B cell (primary cell): ENCODE data around the gene MTMR4. TPM values are rescaled to one million over a fixed set of nuclear protein-coding genes. Genes with fewer than 3 reads are reported as not detected.

Experiments used
- ATAC-seq: fragments of 200-7000 bp; cut with Tn5 transposase; one replicate; pipeline ENCODE4 v1.10.0; 2021; ENCODE audit warnings: low read depth, mild to moderate bottlenecking, moderate number of reproducible peaks, moderate library complexity
- CTCF ChIA-PET: fragments of 350-600 bp; sonication (Branson Sonifier 250); formaldehyde crosslinking; loops from one replicate; lab custom pipeline; 2021; ENCODE audit warnings: antibody characterized with exemption, inconsistent platforms; lab: Charles Lee
- POLR2A ChIA-PET: fragments of 350-600 bp; sonication (Branson Sonifier 250); formaldehyde crosslinking; loops from one replicate; lab custom pipeline; 2021; ENCODE audit warnings: antibody characterized with exemption; lab: Charles Lee
- DNase-seq: peaks from one replicate; pipeline ENCODE4 v3.0.0; 2013
- H2AFZ ChIP-seq: 2 replicates; pipeline ENCODE4 v1.6.1; 2012; ENCODE audit warnings: mild to moderate bottlenecking, low read depth, low read length; ENCODE audit not compliant: insufficient read depth, poor library complexity, severe bottlenecking
- H3K27ac ChIP-seq, 2 donors: 1 replicate in 1 of 2; 2 replicates in 1 of 2; pipeline ENCODE4 v1.5.1; 2012 to 2013; ENCODE audit warnings: low read length in 2 of 2, mild to moderate bottlenecking in 2 of 2, moderate library complexity in 1 of 2
- H3K27me3 ChIP-seq, 4 experiments: fragments of 200-600 bp in 1 of 4; sonication (generic) in 1 of 4; replicated peaks in 1 of 4; 1 replicate in 2 of 4; 2 replicates in 2 of 4; pipeline versions ENCODE4 v1.6.1 to v1.7.0; 2013 to 2016; ENCODE audit warnings: low read length in 3 of 4, mild to moderate bottlenecking in 2 of 4, mixed read lengths in 1 of 4, moderate library complexity in 1 of 4; ENCODE audit not compliant: insufficient read depth in 4 of 4, control insufficient read depth in 3 of 4; ENCODE audit errors: control extremely low read depth in 1 of 4
- H3K36me3 ChIP-seq, 2 experiments: replicated peaks in 1 of 2; 1 replicate in 1 of 2; 2 replicates in 1 of 2; pipeline versions ENCODE4 v1.6.1 to v1.7.1; 2013; ENCODE audit warnings: low read length in 1 of 2; ENCODE audit not compliant: insufficient read depth in 2 of 2, control insufficient read depth in 1 of 2; ENCODE audit errors: control extremely low read depth in 1 of 2, extremely low read depth in 1 of 2
- H3K4me1 ChIP-seq, 2 donors: fragments of 200-600 bp in 1 of 2; sonication (generic) in 1 of 2; 1 replicate in 1 of 2; 2 replicates in 1 of 2; pipeline versions ENCODE4 v1.5.1 to v1.6.1; 2013 to 2017; ENCODE audit warnings: low read length in 2 of 2; ENCODE audit not compliant: control insufficient read depth in 2 of 2, insufficient read depth in 2 of 2
- H3K4me2 ChIP-seq: replicated peaks from 2 replicates; pipeline ENCODE3; 2012; ENCODE audit warnings: mild to moderate bottlenecking, low read depth, low read length; ENCODE audit not compliant: poor library complexity, severe bottlenecking
- H3K4me3 ChIP-seq, 5 experiments: fragments of 200-600 bp in 1 of 5; sonication (generic) in 1 of 5; 1 replicate in 3 of 5; 2 replicates in 2 of 5; pipeline versions ENCODE4 v1.5.1 to v1.7.0; 2011 to 2016; ENCODE audit warnings: low read length in 4 of 5, mild to moderate bottlenecking in 4 of 5, low read depth in 2 of 5, control low read depth in 1 of 5, moderate library complexity in 1 of 5; ENCODE audit not compliant: insufficient read depth in 1 of 5; ENCODE audit errors: control extremely low read depth in 1 of 5, extremely low read depth in 1 of 5
- H3K79me2 ChIP-seq: fragments of 200-600 bp; sonication (generic); one replicate; pipeline ENCODE4 v1.6.0; 2016; ENCODE audit warnings: low read length; ENCODE audit not compliant: control insufficient read depth, insufficient read depth
- H3K9ac ChIP-seq: fragments of 200-600 bp; sonication (generic); 2 replicates; pipeline ENCODE4 v1.6.1; 2017; ENCODE audit warnings: mild to moderate bottlenecking, low read length, moderate library complexity
- H3K9me3 ChIP-seq, 3 donors: one replicate each; pipeline versions ENCODE4 v1.6.1 to v1.7.1; 2013; ENCODE audit warnings: low read length in 2 of 3; ENCODE audit not compliant: control insufficient read depth in 2 of 3, insufficient read depth in 1 of 3; ENCODE audit errors: control extremely low read depth in 1 of 3
- H4K20me1 ChIP-seq: 2 replicates; pipeline ENCODE4 v1.6.0; 2012; ENCODE audit warnings: mild to moderate bottlenecking, low read length; ENCODE audit not compliant: insufficient read depth, control insufficient read depth, poor library complexity, severe bottlenecking
- H3K27ac Mint-ChIP-seq: one replicate; pipeline ENCODE4 v1.8.0; 2021; ENCODE audit warnings: mixed read lengths
- H3K27me3 Mint-ChIP-seq: one replicate; pipeline ENCODE4 v1.8.0; 2021; ENCODE audit warnings: mixed read lengths
- H3K4me1 Mint-ChIP-seq: one replicate; pipeline ENCODE4 v1.8.0; 2021; ENCODE audit warnings: mixed read lengths
- H3K4me3 Mint-ChIP-seq: one replicate; pipeline ENCODE4 v1.8.0; 2021; ENCODE audit warnings: mixed read lengths
- H3K9me3 Mint-ChIP-seq: one replicate; pipeline ENCODE4 v1.8.0; 2022; ENCODE audit warnings: mixed read lengths; ENCODE audit not compliant: insufficient read depth
- EZH2 ChIP-seq: IDR thresholded peaks from 2 replicates; pipeline ENCODE4 v1.6.1; 2012; ENCODE audit warnings: borderline replicate concordance, low read depth, mild to moderate bottlenecking, moderate library complexity, low read length; ENCODE audit not compliant: insufficient read depth, poor library complexity, severe bottlenecking
- WGBS: methylation state at CpG from one replicate; pipeline ENCODE4 v1.1.5; 2013; ENCODE audit warnings: missing lambda C conversion rate; ENCODE audit not compliant: insufficient coverage; 5-methylcytosine and 5-hydroxymethylcytosine counted together
- intact Hi-C: fragments of 100-400 bp; cut with micrococcal nuclease; formaldehyde crosslinking; loops from one replicate; pipeline ENCODE4 v1.10.0; 2022
- polyA plus RNA-seq: library from polyadenylated mRNA; depleted of rRNA; stranded (reverse); fragments of >200 nt; gene quantifications from 2 replicates; pipeline ENCODE4 v1.2.3, GENCODE V29; 2012
- total RNA-seq, 2 donors: library from RNA; stranded (reverse); fragments of 120-200 nt in 1 of 2; gene quantifications; 1 replicate in 1 of 2; 2 replicates in 1 of 2; pipeline versions ENCODE4 v1.2.3 to v1.2.4, GENCODE V29; 2013 to 2022
- TF ChIP-seq, protein P1 (sequence below): fragments of 200-600 bp; IDR thresholded peaks from one replicate; pipeline ENCODE4 v1.8.0; 2022; ENCODE audit warnings: antibody characterized with exemption, mild to moderate bottlenecking

The MTMR4 gene
- total and polyA plus RNA-seq, 2 donors (not counting 1 experiment from before 2014, with no cell fraction given): 35.2 to 84.7 TPM

GRCh38 chr17:58515286-58515685, 848 bp upstream of the MTMR4 start:
- H3K4me3 ChIP-seq: no peak overlapping the region
- peaks cover 41% of the 10 kb centered on the region for H4K20me1 ChIP-seq
- intact Hi-C loops: loop anchor here (5.0 to 10.0 kb wide), 3 partner anchors 433 to 1258 kb away; partner anchors contain the start of genes DYNLL2, MRPS23 and MSI2
- no peaks in the 10 kb centered on the region for H3K9me3 Mint-ChIP-seq
- ChIA-PET CTCF (interaction anchor here (0.6 to 3.4 kb wide), 10 partner anchors 8 to 490 kb away, joined by 3 to 18 read pairs (median 4); partner anchors contain the start of genes HSF5 and RNF43), POLR2A (interaction anchor here (0.6 to 2.8 kb wide), 6 partner anchors 10 to 1985 kb away, joined by 3 to 19 read pairs (median 4); partner anchors contain the start of gene RNF43)
- ATAC-seq (no peak), DNase-seq (no peak)
- no peak for TF ChIP-seq EZH2
- TF ChIP-seq, protein P1, sequence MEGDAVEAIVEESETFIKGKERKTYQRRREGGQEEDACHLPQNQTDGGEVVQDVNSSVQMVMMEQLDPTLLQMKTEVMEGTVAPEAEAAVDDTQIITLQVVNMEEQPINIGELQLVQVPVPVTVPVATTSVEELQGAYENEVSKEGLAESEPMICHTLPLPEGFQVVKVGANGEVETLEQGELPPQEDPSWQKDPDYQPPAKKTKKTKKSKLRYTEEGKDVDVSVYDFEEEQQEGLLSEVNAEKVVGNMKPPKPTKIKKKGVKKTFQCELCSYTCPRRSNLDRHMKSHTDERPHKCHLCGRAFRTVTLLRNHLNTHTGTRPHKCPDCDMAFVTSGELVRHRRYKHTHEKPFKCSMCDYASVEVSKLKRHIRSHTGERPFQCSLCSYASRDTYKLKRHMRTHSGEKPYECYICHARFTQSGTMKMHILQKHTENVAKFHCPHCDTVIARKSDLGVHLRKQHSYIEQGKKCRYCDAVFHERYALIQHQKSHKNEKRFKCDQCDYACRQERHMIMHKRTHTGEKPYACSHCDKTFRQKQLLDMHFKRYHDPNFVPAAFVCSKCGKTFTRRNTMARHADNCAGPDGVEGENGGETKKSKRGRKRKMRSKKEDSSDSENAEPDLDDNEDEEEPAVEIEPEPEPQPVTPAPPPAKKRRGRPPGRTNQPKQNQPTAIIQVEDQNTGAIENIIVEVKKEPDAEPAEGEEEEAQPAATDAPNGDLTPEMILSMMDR: no peak
- peak overlapping the region; percentile 97 for H3K27ac Mint-ChIP-seq
- no peaks in the 10 kb centered on the region for H3K9me3 ChIP-seq
- H3K9ac ChIP-seq: no peak overlapping the region
- peaks cover 1 to 33% of the 10 kb centered on the region in 2 experiments for H3K36me3 ChIP-seq
- peaks cover 37 to 68% of the 10 kb centered on the region in 2 donors for H3K4me1 ChIP-seq
- peak overlapping the region; percentile 92 for H3K4me2 ChIP-seq
- H3K4me3 Mint-ChIP-seq: peak overlapping the region; percentile 83
- H3K27me3 ChIP-seq: no peaks in the 10 kb centered on the region
- H3K4me1 Mint-ChIP-seq: peaks cover 57% of the 10 kb centered on the region
- H3K27me3 Mint-ChIP-seq: no peaks in the 10 kb centered on the region
- H2AFZ ChIP-seq: no peak overlapping the region
- H3K79me2 ChIP-seq: peaks cover 56% of the 10 kb centered on the region
- WGBS: 90% methylated on average over 1 of the region's 2 CpGs
- peak overlapping the region in 1 of 2 donors; percentile 83 for H3K27ac ChIP-seq

DNA sequence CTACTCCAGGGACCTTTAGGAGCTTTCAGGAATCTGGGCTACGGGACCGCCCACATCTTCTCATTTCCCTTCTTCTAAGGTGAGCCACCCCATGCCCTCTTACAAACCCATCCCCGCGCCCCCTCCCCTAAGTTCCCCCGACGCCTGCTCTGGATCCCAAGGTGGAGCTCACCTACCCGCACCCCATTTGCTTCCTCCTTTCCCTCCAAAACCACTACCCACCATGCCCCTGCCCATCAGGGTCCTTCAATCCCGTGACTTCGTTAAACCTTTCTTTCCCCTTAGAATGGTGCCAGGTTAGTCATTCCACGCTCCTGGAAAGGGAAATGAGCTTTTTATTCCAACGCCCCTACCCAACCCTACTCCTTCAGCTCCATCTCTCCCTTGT, 326 bp upstream of the MTMR4 start:
- Histone ChIP-seq H3K27me3 (no peaks in the 10 kb centered on the region), H3K4me1 (peaks cover 37 to 65% of the 10 kb centered on the region in 2 donors), H3K4me2 (peak overlapping the region; percentile 92), H3K9ac (peak overlapping the region; percentile 66), H3K9me3 (no peaks in the 10 kb centered on the region), H3K27ac (peak overlapping the region; percentile 28 to 62), H3K4me3 (peak overlapping the region in 4 of 5 experiments; percentile 56 to 75 (median 65)), H4K20me1 (peaks cover 41% of the 10 kb centered on the region), H2AFZ (peak overlapping the region; percentile 62), H3K79me2 (peaks cover 58% of the 10 kb centered on the region), H3K36me3 (peaks cover 1 to 38% of the 10 kb centered on the region in 2 experiments)
- Mint-ChIP-seq H3K27ac (peak overlapping the region; percentile 84), H3K27me3 (no peaks in the 10 kb centered on the region), H3K4me1 (peaks cover 59% of the 10 kb centered on the region), H3K9me3 (no peaks in the 10 kb centered on the region), H3K4me3 (peak overlapping the region; percentile 83)
- ATAC-seq (no peak), DNase-seq (no peak)
- WGBS: 11% methylated on average over 8 of the region's 11 CpGs
- TF ChIP-seq, protein P1: no peak
- TF ChIP-seq EZH2: no peak
- ChIA-PET POLR2A (interaction anchor here (0.6 to 2.8 kb wide), 5 partner anchors 9 to 1985 kb away, joined by 3 to 19 read pairs (median 6); partner anchors contain the start of gene RNF43), CTCF (interaction anchor here (0.7 to 3.4 kb wide), 8 partner anchors 8 to 490 kb away, joined by 3 to 18 read pairs (median 5); partner anchors contain the start of genes HSF5 and RNF43)
- intact Hi-C loops: loop anchor here (1.0 to 10.0 kb wide), 5 partner anchors 9 to 1257 kb away; partner anchors contain the start of genes DYNLL2, MRPS23 and MSI2
